CD4-positive, alpha-beta T cell treated with Interleukin-10 for 1 hour (primary cell): ENCODE results near the gene PSMC3.

Experiments
- DNase-seq: peaks from one replicate; pipeline ENCODE4 v3.0.0-alpha.2; 2020

Gene PSMC3

GRCh38 chr11:47393163-47394049 lies 32.8 kb downstream of the PSMC3 start:
- DNase-seq: no peak

GRCh38 chr11:47392546-47393162 lies 33.6 kb downstream of the PSMC3 start:
- DNase-seq: no peak

DNA sequence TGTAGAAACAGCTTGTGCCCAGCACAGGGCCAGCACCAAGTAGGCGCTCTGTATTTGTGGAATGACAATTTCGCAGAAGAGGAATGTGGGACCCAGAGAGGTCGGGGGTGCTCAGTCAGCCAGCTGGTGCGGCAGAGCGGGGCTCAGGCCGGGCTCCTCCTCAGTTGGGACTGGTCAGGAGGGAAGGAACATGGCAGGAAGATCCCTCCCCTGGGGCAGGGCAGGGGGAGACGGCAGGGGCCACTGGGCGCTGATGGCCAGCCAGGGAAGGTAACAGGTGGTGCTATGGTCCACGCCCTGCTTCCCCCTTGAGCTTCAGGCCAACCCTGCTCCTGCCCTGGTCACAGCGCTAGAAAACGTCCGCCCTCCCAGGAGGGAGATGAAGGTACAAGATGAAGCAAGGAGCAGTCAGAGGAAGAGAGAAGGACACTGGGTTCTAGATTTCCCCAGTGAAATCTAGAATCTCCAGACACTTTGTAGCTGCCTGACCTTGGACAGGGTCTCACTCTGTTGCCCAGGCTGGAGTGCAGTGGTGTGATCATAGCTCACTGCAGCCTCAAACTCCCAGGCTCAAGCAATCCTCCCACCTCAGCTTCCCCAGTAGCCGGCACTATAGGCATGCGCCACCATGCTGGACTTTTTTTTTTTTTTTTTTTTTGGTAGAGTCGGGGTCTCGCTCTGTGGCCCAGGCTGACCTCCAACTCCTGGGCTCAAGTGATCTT lies 34.4 kb downstream of the PSMC3 start:
- DNase-seq: no peak

GRCh38 chr11:47391077-47391583 lies 35.1 kb downstream of the PSMC3 start:
- DNase-seq: peak; percentile 32

GRCh38 chr11:47390422-47390760 lies 35.8 kb downstream of the PSMC3 start:
- no peak for DNase-seq

GRCh38 chr11:47389577-47390421 lies 36.4 kb downstream of the PSMC3 start:
- DNase-seq: no peak

DNA sequence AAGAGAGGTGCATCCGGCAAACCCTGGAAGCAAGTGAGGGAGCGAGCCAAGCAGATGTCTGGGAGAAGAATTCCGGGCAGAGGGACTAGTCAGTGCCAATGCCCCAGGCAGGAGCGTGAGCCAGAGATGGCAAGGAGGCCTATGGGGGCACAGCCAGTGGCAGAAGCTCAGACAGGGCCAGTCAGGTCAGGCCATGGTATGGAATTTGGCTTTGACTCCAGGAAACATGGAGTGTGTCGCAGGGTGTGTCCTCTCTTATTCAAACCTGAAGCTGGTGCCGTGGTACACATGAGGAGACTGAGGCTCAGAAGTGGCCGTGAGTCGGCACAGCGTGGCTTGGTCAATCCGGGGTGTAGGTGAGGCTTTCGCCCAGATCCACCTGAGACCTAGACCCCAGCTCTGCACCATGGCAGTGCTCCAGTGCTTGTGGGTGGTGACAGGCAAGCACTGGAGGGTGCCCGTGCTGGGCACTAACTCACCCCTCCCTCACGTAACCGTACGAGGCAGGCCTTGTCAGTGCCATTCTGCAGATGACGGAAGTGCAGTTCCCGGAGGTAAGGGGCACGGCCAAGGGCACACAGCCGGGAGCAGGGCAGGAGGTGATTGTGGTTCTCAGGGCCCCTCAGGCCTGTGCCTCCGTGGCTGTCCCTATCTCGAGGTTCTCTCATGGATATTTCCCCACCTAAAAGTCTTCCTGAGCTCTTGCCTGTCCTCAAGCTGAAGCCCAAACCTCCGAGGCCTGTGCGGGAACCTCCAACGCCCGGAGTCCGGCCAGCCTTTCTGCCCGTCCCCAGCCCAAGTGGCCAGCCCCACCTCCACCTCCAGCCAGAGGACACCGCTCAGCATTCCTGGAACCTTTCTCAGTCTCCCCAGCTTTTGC lies 37.3 kb downstream of the PSMC3 start:
- no peak for DNase-seq

DNA sequence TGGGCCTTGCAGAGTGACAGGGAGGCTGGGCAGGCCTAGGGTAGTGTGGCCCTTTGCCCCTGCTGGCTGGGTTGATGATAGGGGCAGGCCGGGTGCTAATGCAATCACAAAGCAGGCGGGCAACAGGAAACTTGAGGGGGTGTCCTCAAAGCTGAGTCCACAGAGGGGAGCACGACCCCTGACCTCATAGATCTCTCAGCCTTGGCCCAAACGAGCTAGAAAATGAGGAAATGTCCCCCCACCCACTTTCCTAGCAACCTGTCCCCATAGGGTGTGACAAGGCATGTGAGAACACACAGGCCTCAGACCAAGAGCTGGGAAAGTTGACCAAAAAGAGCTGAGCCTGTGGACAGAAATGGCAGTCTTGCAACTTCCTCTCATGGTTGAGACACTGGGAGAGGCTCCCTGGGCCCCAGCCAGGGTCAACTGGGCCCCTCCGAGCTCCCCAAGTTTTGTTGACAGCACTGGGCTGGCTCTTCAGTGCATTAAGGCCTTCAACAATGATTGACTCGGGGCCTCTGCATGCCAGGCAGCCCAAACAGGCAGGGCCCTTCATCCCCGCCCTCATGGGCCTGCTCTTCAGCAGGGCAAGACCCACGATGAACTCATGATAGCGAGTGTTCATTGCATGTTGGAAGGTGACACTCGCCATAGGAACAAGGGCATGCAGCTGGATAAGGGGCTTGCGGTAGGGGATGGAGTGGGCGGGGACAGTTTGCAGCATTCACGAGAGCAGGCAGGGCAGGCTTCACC lies 38.1 kb downstream of the PSMC3 start:
- no peak for DNase-seq

- no peak for DNase-seq
These were observed 41.7 kb downstream of the PSMC3 start for GRCh38 chr11:47384498-47384897.

GRCh38 chr11:47383071-47383470 lies 43.2 kb downstream of the PSMC3 start:
- no peak for DNase-seq

GRCh38 chr11:47380078-47380477 lies 46.2 kb downstream of the PSMC3 start:
- no peak for DNase-seq

GRCh38 chr11:47379317-47379716 lies 46.9 kb downstream of the PSMC3 start:
- no peak for DNase-seq

GRCh38 chr11:47378836-47379170 lies 47.4 kb downstream of the PSMC3 start:
- no peak for DNase-seq

DNA sequence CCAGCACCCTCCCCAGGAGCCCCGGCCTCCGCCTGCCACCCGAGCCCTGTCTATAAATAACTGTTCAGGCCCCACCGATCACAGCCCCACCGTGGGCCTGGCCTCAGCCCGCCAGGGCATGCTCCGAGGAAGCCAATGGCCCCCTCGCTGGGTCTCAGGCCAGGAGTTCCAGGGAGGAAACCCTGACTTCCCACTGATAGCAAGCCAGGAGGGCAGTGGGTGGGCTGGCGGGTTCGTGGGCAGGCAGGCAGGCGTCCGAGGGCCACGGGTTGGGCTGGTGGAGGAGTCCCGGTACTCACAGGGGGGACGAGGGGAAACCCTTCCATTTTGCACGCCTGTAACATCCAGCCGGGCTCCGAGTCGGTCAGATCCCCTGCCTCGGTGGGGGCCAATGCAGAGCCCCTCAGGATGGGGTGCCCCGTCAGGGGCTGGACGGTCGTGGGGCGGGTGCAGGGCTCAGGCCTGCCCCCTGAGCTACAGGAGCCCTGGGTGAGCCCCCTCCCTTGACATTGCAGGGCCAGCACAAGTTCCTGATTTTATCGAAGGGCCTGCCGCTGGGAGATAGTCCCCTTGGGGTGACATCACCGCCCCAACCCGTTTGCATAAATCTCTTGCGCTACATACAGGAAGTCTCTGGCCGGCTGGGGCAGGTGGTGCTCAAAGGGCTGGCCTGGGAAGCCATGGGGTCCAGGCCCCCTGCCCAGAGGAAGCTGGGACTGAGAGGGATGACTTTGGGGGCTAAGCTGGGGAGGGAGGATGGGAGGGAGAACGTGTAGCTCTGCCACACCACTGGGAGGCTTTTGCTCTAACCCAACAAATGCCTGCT lies 48.0 kb downstream of the PSMC3 start, which contains the start of gene SPI1:
TSS of gene SPI1 (minus strand) at position 538 of the 826 bp plus-strand sequence. CDS start at position 344, 194 bp downstream.
- no peak for DNase-seq

DNA sequence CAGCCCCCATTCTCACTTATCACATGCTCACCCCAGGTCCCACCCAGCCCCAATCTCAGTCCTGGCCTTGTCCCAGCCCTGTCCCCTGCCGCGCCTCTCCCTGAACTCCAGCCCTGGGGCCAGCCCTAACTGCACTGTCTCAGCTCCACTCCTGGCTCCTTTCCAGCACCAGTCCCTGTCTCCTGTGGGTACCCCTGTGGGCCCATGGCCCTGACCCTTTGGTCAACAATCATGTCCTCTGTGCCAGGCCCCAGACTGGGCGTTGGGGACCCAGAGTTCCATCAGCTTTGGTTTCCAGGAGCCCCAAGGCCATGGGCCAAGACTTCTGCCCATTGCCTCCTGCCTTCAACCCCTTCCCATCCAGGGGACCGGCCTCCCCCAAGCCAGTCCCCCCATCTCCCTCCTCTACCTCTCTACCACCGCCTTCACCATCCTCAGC lies 48.6 kb downstream of the PSMC3 start:
- DNase-seq: no peak

DNA sequence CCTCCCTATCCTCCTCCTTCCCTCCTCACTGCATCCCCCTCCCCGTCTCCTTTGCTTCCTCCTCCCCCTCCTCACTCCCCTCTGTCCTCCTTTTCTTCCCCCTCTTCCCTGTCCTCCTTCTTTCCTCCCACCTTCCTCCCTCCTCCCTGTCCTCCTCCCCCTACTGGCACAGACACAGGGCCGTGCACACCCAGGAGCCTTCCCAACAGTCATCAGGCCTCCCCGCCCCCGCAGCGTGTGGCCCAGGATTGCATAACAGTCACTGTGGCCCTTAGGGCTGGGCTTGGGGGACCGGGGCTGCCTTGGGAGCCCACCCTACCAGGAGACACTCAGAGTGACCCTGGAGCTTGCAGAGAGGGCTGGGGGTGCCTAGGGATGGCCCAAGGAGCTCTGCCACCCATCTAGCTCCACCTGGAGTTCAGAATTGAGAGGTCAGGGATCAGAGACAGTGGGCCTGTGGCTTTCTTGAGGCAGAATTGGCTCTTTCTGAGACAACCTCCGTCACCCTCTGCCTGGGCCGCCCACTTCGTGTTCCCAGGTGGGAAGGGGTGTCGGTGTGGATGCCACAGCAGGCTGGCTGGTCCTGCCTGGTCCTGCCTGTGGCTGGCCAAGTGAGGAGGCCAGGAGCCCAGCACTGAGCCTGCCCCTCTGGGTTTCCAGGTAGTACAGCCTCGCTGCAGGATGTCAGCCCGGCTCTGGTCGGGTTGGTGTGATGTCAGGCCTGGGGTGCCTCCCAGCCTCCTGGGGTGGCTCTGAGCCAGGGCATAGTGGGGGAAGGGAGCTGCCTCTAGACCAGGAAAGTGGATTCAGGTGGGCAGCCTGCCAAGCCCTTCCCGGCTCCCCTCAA lies 49.5 kb downstream of the PSMC3 start:
- DNase-seq: no peak

DNA sequence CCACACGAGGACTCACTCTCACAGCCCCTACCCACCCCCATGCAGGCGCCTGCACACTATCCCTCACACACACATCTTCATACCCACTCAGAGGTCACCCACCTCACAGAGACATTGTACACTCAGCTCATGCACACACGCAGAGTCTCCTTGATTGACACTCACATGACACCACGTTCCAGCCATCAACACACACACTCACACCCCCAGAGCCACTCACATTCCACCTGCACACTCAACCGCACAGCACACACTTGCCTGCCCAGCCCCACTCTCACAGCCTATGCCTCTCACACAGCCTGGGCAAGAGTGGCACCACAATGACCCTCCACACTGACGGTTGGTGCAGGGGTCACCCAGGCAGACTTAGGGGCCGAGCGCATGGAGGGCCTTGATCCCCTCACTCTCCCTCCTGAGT lies 50.1 kb downstream of the PSMC3 start:
- no peak for DNase-seq

- no peak for DNase-seq
These were observed 50.6 kb downstream of the PSMC3 start for GRCh38 chr11:47375546-47376085.

DNA sequence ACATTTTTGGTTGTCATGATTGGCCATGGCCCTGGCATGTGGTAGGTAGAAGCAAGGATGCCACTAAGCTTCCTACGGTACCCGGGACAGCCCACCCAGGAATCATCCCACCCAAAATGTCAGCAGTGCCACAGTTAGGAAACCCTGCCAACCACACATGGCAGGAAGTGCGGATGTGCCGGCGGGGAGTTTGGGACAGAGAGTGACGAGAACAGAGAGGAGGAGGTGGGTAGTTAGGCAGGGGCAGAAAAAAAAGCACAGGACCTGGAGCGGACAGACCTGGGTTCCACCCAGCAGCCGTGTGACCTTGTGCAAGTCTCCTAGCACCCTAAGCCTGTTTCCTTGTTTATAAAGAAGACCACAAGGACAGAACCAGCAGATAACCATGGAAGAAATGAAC lies 51.2 kb downstream of the PSMC3 start:
- no peak for DNase-seq
